Caki2 (cell line): ENCODE measurements around the gene ST8SIA3. TPM values are rescaled to one million over a fixed set of nuclear protein-coding genes. Genes with fewer than 3 reads are reported as not detected.
A peak's percentile ranks its signal among the peaks of the same experiment; 100 is the strongest.
"Not testable (repeated sequence)": the region's sequence is repeated elsewhere in the genome, so short reads cannot be mapped to it uniquely, and the experiment has no call there.

Source experiments
- DNase-seq: peaks from one replicate; pipeline ENCODE4 v3.0.0-alpha.2; 2015; ENCODE audit warnings: low read depth
- in situ Hi-C: cut with HindIII; loops from 2 replicates; pipeline ENCODE4 v1.10.0; 2016; ENCODE audit warnings: low sequenced_read_pairs, low pct_unique_long_range_greater_than_20kb, mixed read lengths
- total RNA-seq: library from RNA; depleted of rRNA; stranded (reverse); fragments of >200 nt; shearing (Covaris generic); gene quantifications from 2 replicates; pipeline ENCODE4 v1.2.3, GENCODE V29; 2014; ENCODE audit warnings: low replicate concordance

ST8SIA3 gene
- total RNA-seq, 1 experiment from 2014 or later: not detected

DNA sequence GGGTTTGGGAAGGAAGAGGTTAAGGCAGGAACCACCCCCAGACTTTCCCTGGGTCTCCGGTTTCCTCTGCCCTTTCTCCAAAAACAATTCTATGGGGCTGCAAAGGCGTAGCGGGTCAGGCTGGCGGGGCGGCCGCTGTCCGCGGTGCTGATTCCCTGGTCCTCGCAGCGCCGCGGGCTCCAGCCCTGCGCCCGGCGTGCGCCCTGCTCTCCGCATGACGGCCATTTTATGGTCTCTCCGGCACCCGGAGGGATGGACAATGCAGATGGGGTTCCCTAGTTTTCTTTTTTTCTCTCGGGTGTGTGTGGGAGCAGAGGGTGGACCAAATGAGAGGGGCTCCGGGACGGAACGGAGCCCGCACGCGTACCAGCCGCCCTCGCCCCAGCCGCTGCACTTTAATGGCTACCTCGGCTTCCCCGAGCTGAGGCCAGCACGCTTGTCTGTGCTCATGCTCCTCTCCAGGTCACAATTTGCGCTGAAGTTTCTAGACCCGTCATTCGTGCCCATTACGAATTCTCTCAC is 1.6 kb downstream of the ST8SIA3 start:
- peak; percentile 4 for DNase-seq
- in situ Hi-C loops: no loop called here

DNA sequence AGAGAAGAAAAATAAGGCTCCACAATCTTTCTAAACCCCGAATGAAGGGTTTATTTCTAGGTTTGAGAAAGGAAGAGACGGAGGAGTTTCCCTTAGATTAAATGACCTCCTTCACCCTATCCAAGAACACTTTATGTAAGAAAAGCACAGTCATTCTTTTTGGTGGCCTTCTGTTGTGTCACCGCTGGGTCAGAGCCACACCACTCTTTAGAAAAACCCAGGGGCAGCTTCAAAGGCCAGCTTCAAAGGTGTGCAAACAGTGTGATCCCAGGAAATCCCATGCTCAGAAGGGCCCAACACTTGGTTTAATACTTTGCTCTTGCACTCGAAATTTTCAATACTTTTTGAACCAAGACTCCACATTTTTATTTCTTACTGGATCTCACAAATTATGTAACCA is 7.1 kb downstream of the ST8SIA3 start:
- DNase-seq: no peak
- in situ Hi-C loops: no loop called here

- in situ Hi-C loops: no loop called here
- no peak for DNase-seq
These were observed 10.4 kb downstream of the ST8SIA3 start for GRCh38 chr18:57362714-57363113.

DNA sequence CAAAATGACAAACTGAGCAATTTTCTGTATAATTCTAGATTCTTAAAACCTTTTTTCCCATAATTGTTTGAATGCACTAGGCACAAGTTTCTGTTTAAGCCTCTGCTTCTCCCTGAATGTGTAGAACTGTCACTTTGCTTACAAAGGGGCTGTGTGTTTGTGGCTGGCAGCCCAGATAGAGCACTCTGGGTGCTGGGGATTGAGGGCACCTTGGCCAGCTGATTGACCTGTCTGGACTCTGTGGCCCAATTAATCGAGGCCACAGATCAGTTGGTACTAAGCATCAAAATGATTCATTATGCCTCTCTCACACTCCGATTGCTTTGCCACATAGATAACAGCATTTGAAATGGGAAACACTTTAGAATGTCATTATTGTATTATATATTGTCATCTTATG is 12.1 kb downstream of the ST8SIA3 start:
- in situ Hi-C loops: no loop called here
- no peak for DNase-seq

- in situ Hi-C loops: no loop called here
- no peak for DNase-seq
These were observed 14.2 kb downstream of the ST8SIA3 start for GRCh38 chr18:57366528-57367081.

DNA sequence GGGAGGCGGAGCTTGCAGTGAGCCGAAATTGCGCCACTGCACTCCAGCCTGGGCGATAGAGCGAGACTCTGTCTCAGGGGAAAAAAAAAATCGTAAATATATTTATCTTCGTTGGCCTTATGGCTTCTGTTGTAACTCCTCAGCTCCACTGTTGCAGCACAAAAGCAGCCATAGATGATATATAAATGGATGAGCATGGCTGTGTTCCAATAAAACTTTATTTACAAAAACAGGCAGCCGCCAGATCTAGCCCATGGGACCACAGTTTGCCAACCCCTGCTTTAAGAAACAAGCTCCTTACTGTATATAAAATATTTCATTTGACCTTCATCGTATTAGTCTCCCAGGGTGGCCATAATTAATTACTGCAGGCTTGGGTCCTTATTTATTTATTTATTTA is 20.1 kb downstream of the ST8SIA3 start:
- DNase-seq: no peak
- in situ Hi-C loops: no loop called here

DNA sequence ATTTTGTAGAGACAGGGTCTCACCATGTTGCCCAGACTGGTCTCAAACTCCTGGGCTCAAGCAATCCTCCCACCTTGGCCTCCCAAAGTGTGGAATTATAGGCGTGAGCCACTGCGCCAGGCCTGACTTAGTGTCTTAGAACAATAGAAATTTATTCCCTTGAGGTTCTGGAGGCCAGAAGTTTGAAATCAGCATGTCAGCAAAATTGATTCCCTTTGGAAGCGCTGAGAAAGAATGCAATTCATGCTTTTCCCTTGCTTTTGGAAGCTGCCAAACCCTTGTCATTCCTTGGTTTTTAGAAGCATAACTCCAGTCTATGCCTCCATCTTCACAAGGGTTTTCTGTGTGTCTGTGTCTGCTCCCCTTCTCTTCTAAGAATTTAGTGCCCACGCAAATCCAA is 20.7 kb downstream of the ST8SIA3 start:
- no peak for DNase-seq
- in situ Hi-C loops: no loop called here

- in situ Hi-C loops: no loop called here
These were observed 24.1 kb downstream of the ST8SIA3 start for GRCh38 chr18:57376503-57376902.

DNA sequence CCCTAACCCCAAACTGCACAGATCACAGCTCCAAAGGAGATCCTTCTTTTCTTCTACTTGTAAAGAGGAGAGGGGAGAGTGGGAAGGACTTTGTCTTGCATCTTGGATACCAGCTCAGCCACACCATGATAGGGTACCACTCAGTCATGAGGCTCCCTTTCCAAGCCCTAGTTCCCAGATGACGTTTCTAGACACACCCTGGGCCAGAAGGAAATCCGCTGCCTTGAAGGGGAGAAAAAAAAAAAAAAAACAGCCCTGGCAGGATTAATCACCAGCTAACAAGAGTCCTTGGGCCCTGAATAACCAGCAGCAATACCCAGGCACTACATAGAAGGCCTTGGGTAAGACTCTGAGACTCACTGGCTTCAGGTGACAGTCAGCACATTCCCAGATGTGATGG is 36.9 kb downstream of the ST8SIA3 start:
- no peak for DNase-seq
- in situ Hi-C loops: no loop called here

More at GRCh38 chr18:57376503-57376902, 24.1 kb downstream of the ST8SIA3 start:
- no peak for DNase-seq

DNA sequence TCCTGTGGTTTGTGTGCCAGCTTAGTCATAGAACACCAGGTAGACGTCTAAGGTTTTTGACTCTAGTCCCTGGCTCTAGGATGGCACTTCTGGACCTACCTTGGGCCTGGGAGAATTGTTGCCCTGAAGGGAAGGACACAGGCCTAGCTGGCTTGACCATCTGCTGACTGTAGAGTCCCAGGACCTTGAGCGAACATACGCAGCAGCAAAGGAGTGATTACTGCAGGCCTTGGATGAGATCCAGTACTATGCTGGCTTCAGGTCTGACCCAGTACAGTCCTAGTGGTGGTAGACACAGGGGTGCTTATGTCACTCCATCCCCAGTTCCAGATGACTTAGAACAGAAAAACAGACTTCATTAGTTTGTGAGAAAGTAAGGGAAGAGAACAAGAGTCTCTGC is 37.7 kb downstream of the ST8SIA3 start:
- no peak for DNase-seq
- in situ Hi-C loops: no loop called here

- in situ Hi-C loops, DNase-seq: not testable (repeated sequence)
These were observed 42.4 kb downstream of the ST8SIA3 start for GRCh38 chr18:57394749-57395148.

GRCh38 chr18:57396831-57397230 is 44.5 kb downstream of the ST8SIA3 start:
- DNase-seq, in situ Hi-C loops: not testable (repeated sequence)

DNA sequence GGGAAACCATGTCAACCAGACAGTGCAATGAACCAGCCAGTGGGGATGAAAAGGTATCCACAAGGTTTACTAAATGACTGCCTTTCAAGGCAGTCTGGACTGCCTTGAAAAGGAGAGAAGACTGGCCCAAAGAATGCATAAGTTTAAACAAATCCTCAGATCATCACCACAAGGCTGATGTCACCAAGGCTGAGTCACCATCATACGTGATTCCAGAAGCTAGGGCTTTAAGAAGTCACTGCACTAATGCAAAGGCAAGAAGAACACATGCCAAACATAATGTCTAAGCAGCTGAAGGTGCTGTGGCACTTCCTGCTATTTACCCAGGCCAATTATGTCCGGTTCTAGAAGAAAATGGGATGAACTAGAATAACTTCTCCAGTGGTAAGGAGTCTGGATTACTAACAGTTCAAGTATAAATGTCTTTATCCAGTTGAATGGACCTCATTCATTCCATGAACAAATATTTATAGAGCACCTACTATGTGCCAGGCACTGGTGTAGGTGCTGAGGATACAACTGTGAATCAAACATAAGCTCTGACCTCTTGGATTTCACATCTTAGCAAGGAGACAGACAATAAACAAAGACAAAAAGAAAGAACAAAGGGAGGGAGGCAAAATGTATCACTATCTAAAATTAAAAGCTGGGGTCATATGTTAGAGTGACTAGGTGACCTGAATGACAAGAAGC is 45.2 kb downstream of the ST8SIA3 start:
- in situ Hi-C loops: no loop called here

DNA sequence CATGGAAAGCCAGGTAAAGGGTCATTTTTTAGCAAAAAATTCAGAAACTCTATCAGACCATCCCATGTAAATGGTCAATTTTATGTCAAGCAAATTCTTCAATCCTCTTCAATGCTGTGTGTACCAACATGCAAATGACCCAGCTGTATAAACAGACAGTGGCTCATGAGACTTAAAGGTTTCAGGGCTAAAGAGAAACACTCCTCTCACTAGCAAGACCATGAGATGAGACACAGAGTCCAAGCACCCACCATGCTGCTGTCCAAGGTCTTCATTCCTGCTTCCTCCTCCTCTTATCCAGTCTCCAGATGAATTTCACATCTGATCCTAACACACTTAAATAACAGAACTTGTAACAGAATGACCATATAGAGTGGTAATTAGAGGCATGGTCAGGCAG is 52.0 kb downstream of the ST8SIA3 start:
- in situ Hi-C loops: no loop called here
- DNase-seq: no peak

More for the DNA sequence above, 45.2 kb downstream of the ST8SIA3 start:
- DNase-seq: peak; percentile 55

- DNase-seq: no peak
- in situ Hi-C loops: no loop called here
These were observed 57.3 kb downstream of the ST8SIA3 start for GRCh38 chr18:57409650-57410049.

DNA sequence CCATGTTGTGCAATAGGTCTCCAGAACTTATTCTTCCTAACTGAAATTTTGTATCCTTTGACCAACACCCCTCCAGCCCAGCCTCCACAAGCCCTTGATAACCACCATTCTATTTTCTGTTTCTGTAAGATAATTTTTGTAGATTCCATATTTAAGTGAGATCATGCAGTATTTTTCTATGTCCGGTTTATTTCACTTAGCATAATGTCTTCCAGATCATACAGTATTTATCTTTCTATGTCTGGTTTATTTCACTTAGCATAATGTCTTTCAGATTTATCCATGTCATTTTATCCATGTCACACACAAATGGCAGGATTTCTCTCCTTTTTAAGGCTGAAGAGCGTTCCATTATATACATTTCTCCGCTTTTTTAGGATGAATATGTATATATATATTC is 58.4 kb downstream of the ST8SIA3 start:
- in situ Hi-C loops: no loop called here
- no peak for DNase-seq

- DNase-seq: no peak
- in situ Hi-C loops: no loop called here
These were observed 64.2 kb downstream of the ST8SIA3 start for GRCh38 chr18:57416542-57416941.
